Nasal cavity respiratory epithelium epithelial cell of viscerocranial mucosa (primary cell): ENCODE data around the gene GTF2H3. TPM values are rescaled to one million over a fixed set of nuclear protein-coding genes. Genes with fewer than 3 reads are reported as not detected.

Experiments used
- total RNA-seq: library from RNA; depleted of rRNA; stranded (reverse); fragments of >200 nt; gene quantifications from 2 replicates; pipeline ENCODE4 v1.2.3, GENCODE V29; 2014

GTF2H3 gene
- 56.4 and 59.1 TPM in 2 replicates for total RNA-seq

GRCh38 chr12:123633379-123634141 is at the start of gene GTF2H3, which contains the start of gene EIF2B1:
GTF2H3 (plus strand) TSS chr12:123633829; CDS start chr12:123633860, 31 bp downstream.
EIF2B1 (minus strand) TSS chr12:123633686; CDS start chr12:123633557, 129 bp downstream.

GRCh38 chr12:123601602-123602489 is 31.8 kb upstream of the GTF2H3 start, which contains the start of gene DDX55:
DDX55 (plus strand) TSS chr12:123602099; CDS start chr12:123602149, 50 bp downstream.

GRCh38 chr12:123670882-123671728 is 37.5 kb downstream of the GTF2H3 start, which contains the start of gene TCTN2:
TCTN2 (plus strand) TSS chr12:123671113; CDS start chr12:123671241, 128 bp downstream.

Other genes starting within 250 kb of the GTF2H3 start
- gene KMT5A, start 249.7 kb upstream of the GTF2H3 start, total RNA-seq, result 45.8 and 56.0 TPM in 2 replicates
- 3.9 and 4.1 TPM in 2 replicates for gene RILPL2, start 197.1 kb upstream of the GTF2H3 start, total RNA-seq
- 9.3 and 14.4 TPM in 2 replicates for gene SNRNP35, start 175.7 kb upstream of the GTF2H3 start, total RNA-seq
- 7.9 and 17.4 TPM in 2 replicates for gene RILPL1, start 100.1 kb upstream of the GTF2H3 start, total RNA-seq
- 365 and 836 TPM in 2 replicates for gene TMED2, start 49.3 kb upstream of the GTF2H3 start, total RNA-seq
- gene DDX55, start 31.7 kb upstream of the GTF2H3 start, total RNA-seq, result 22.6 and 22.9 TPM in 2 replicates
- 36.9 and 51.8 TPM in 2 replicates for gene EIF2B1, start 143 bp upstream of the GTF2H3 start, total RNA-seq
- gene TCTN2, start 37.3 kb downstream of the GTF2H3 start, total RNA-seq, result 2.7 and 5.0 TPM in 2 replicates
- gene ATP6V0A2, start 78.5 kb downstream of the GTF2H3 start, total RNA-seq, result 30.7 and 36.2 TPM in 2 replicates
- under 0.01 and 0.07 TPM in 2 replicates for gene DNAH10, start 128.5 kb downstream of the GTF2H3 start, total RNA-seq